HCT116 (cell line): ENCODE results near the gene MRRF. TPM values are rescaled to one million over a fixed set of nuclear protein-coding genes. Genes with fewer than 3 reads are reported as not detected.

Experiments
- ATAC-seq: fragments of 200-7000 bp; cut with Tn5 transposase; 2 replicates; pipeline ENCODE4 v1.9.1; 2020; ENCODE audit warnings: mild to moderate bottlenecking, moderate library complexity
- BruUV-seq: library from RNA; stranded (reverse); fragments of 400-500 nt; replicated peaks from 2 replicates; lab custom pipeline; 2021; lab: Mats Ljungman, UMichigan
- CTCF ChIA-PET: fragments of 300-600 bp; sonication (Branson Sonifier 250); formaldehyde crosslinking; loops from one replicate; lab custom pipeline; 2021; ENCODE audit warnings: antibody characterized with exemption; lab: Charles Lee
- POLR2A ChIA-PET: fragments of 300-600, 350-600 bp; sonication (Branson Sonifier 250); formaldehyde crosslinking; loops from one replicate; lab custom pipeline; 2021; ENCODE audit warnings: antibody characterized with exemption; lab: Charles Lee
- RAD21 ChIA-PET, 2 experiments: fragments of 300-600 bp; sonication (Branson Sonifier 250); formaldehyde crosslinking; loops; one replicate each; lab custom pipeline; 2023; ENCODE audit warnings: low total read pairs in 2 of 2; ENCODE audit not compliant: uncharacterized antibody in 2 of 2, unreplicated experiment in 2 of 2, low non-redundant PET in 1 of 2; lab: Charles Lee
- DNase-seq: peaks from one replicate; pipeline ENCODE4 v3.0.0-alpha.2; 2010; ENCODE audit warnings: low read depth, low spot score
- H2AFZ ChIP-seq: fragments of 200-600 bp; shearing (Covaris generic), sonication (generic); 2 replicates; pipeline ENCODE4 v1.6.1; 2017; ENCODE audit warnings: low read depth, mixed run types, mixed read lengths, antibody characterized with exemption, low read length; ENCODE audit not compliant: poor library complexity, severe bottlenecking
- H3K27ac ChIP-seq: 2 replicates; pipeline ENCODE4 v1.5.1; 2012; ENCODE audit warnings: low read depth, low read length
- H3K27me3 ChIP-seq: fragments of 200-600 bp; sonication (generic); 2 replicates; pipeline ENCODE4 v1.6.1; 2016; ENCODE audit warnings: mixed run types, low read length, mixed read lengths; ENCODE audit not compliant: insufficient read depth
- H3K36me3 ChIP-seq, 2 experiments: fragments of 200-500 bp in 1 of 2; fragments of 200-600 bp in 1 of 2; sonication (Bioruptor generic) in 1 of 2; sonication (generic) in 1 of 2; 2 replicates each; pipeline versions ENCODE4 v1.5.1 to v1.6.1; 2014 to 2016; ENCODE audit warnings: low read length in 2 of 2, inconsistent platforms in 1 of 2, mixed read lengths in 1 of 2, mixed run types in 1 of 2; ENCODE audit not compliant: insufficient read depth in 2 of 2, control insufficient read depth in 1 of 2
- H3K4me1 ChIP-seq, 2 experiments: fragments of 200-600 bp in 1 of 2; sonication (generic) in 1 of 2; 2 replicates each; pipeline versions ENCODE4 v1.5.1 to v1.6.1; 2012 to 2017; ENCODE audit warnings: low read length in 2 of 2, inconsistent platforms in 1 of 2, mild to moderate bottlenecking in 1 of 2, mixed read lengths in 1 of 2, mixed run types in 1 of 2, moderate library complexity in 1 of 2; ENCODE audit not compliant: insufficient read depth in 2 of 2, control insufficient read depth in 1 of 2
- H3K4me2 ChIP-seq: fragments of 200-600 bp; sonication (generic); 2 replicates; pipeline ENCODE4 v1.6.1; 2017; ENCODE audit warnings: mixed run types, low read length, mixed read lengths
- H3K4me3 ChIP-seq, 2 experiments: fragments of 200-600 bp in 1 of 2; sonication (generic) in 1 of 2; replicated peaks in 1 of 2; 2 replicates each; pipeline ENCODE4 v1.5.1; 2011 to 2016; ENCODE audit warnings: low read length in 2 of 2, control low read depth in 1 of 2, low read depth in 1 of 2, mild to moderate bottlenecking in 1 of 2, mixed read lengths in 1 of 2, mixed run types in 1 of 2
- H3K79me2 ChIP-seq: fragments of 200-600 bp; sonication (generic); 2 replicates; pipeline ENCODE4 v1.6.1; 2017; ENCODE audit warnings: mild to moderate bottlenecking, mixed run types, low read length, moderate library complexity, mixed read lengths; ENCODE audit not compliant: insufficient read depth
- H3K9ac ChIP-seq: fragments of 200-600 bp; sonication (generic); 2 replicates; pipeline ENCODE4 v1.6.1; 2016; ENCODE audit warnings: low read length, mixed read lengths
- H3K9me2 ChIP-seq: fragments of 200-600 bp; sonication (generic), shearing (Covaris generic); 2 replicates; pipeline ENCODE4 v1.6.1; 2017; ENCODE audit warnings: mixed run types, mild to moderate bottlenecking, moderate library complexity; ENCODE audit not compliant: insufficient read depth
- H3K9me3 ChIP-seq, 2 experiments: fragments of 200-500 bp in 1 of 2; fragments of 200-600 bp in 1 of 2; sonication (Bioruptor generic) in 1 of 2; sonication (generic) in 1 of 2; 2 replicates each; pipeline ENCODE4 v1.6.1; 2014 to 2017; ENCODE audit warnings: low read length in 2 of 2, mixed read lengths in 2 of 2, inconsistent platforms in 1 of 2, low read depth in 1 of 2, mild to moderate bottlenecking in 1 of 2, mixed run types in 1 of 2, moderate library complexity in 1 of 2; ENCODE audit not compliant: control insufficient read depth in 1 of 2, insufficient read depth in 1 of 2
- H4K20me1 ChIP-seq: fragments of 200-600 bp; sonication (generic), shearing (Covaris generic); 2 replicates; pipeline ENCODE4 v1.6.1; 2017; ENCODE audit warnings: mixed run types, mild to moderate bottlenecking, moderate library complexity; ENCODE audit not compliant: insufficient read depth
- EGR1 ChIP-seq: IDR thresholded peaks from 2 replicates; pipeline ENCODE4 v1.6.1; 2012; ENCODE audit warnings: low read depth
- JUND ChIP-seq: IDR thresholded peaks from 2 replicates; pipeline ENCODE4 v1.6.1; 2012
- POLR2AphosphoS5 ChIP-seq: IDR thresholded peaks from 2 replicates; pipeline ENCODE4 v1.6.1; 2011; ENCODE audit warnings: mild to moderate bottlenecking, low read depth, low read length, moderate library complexity
- SRF ChIP-seq: IDR thresholded peaks from 2 replicates; pipeline ENCODE4 v1.6.1; 2012; ENCODE audit warnings: low read depth
- TCF7L2 ChIP-seq: IDR thresholded peaks from 2 replicates; pipeline ENCODE4 v1.7.0; 2011; ENCODE audit warnings: borderline replicate concordance, inconsistent platforms; ENCODE audit not compliant: insufficient read depth, insufficient read length; ENCODE audit errors: extremely low read depth
- YY1 ChIP-seq: IDR thresholded peaks from 2 replicates; pipeline ENCODE4 v1.6.1; 2011; ENCODE audit warnings: low read length, low read depth, moderate library complexity, mild to moderate bottlenecking; ENCODE audit not compliant: insufficient replicate concordance; ENCODE audit errors: extremely low read depth
- ZBTB33 ChIP-seq: IDR thresholded peaks from 2 replicates; pipeline ENCODE4 v1.6.1; 2011; ENCODE audit warnings: mild to moderate bottlenecking, low read length, moderate library complexity; ENCODE audit not compliant: insufficient replicate concordance; ENCODE audit errors: extremely low read depth
- ZFX ChIP-seq: fragments of 450-650 bp; IDR thresholded peaks from 2 replicates; pipeline ENCODE4 v1.6.1; 2017
- ZNF274 ChIP-seq: fragments of 200-500 bp; sonication (Bioruptor generic); IDR thresholded peaks from 2 replicates; pipeline ENCODE4 v1.6.1; 2014; ENCODE audit warnings: mild to moderate bottlenecking, low read depth, low read length, inconsistent platforms
- intact Hi-C: fragments of 100-400 bp; cut with micrococcal nuclease; formaldehyde crosslinking; loops from 2 replicates; pipeline ENCODE4 v1.10.0; 2022
- total RNA-seq: library from RNA; stranded (reverse); gene quantifications from one replicate; pipeline ENCODE4 v1.2.1, GENCODE V29; 2021; ENCODE audit not compliant: unreplicated experiment

The MRRF gene
- total RNA-seq, 1 experiment from 2014 or later = 88.6 TPM

- H3K27me3 ChIP-seq = no peaks in the 10 kb centered on the region
- no peak overlapping the region for H3K4me2 ChIP-seq
- no peak overlapping the region for H3K9ac ChIP-seq
- no peaks in the 10 kb centered on the region for H3K9me2 ChIP-seq
- peaks cover 35 to 37% of the 10 kb centered on the region in 2 experiments for H3K36me3 ChIP-seq
- TF ChIP-seq EGR1 (no peak), POLR2AphosphoS5 (no peak), ZNF274 (no peak), TCF7L2 (no peak), SRF (no peak), ZBTB33 (no peak), ZFX (no peak), JUND (no peak), YY1 (no peak)
- no TSS peak for BruUV-seq
- no peaks in the 10 kb centered on the region for H3K9me3 ChIP-seq
- H4K20me1 ChIP-seq = no peaks in the 10 kb centered on the region; the same call in 1 of the 2 replicates
- no peak overlapping the region for H2AFZ ChIP-seq
- ChIA-PET RAD21 (no interaction called here), POLR2A (no interaction called here), CTCF (no interaction called here)
- intact Hi-C loops = no loop called here
- DNase-seq (no peak), ATAC-seq (no peak)
- H3K27ac ChIP-seq = no peak overlapping the region
- H3K79me2 ChIP-seq = peaks cover 49% of the 10 kb centered on the region
- H3K4me3 ChIP-seq = no peak overlapping the region
- no peaks in the 10 kb centered on the region for H3K4me1 ChIP-seq
Observed at GRCh38 chr9:122291458-122291857, 26.8 kb downstream of the MRRF start.
